ENCODE measurements around the gene FXYD3.

DNA sequence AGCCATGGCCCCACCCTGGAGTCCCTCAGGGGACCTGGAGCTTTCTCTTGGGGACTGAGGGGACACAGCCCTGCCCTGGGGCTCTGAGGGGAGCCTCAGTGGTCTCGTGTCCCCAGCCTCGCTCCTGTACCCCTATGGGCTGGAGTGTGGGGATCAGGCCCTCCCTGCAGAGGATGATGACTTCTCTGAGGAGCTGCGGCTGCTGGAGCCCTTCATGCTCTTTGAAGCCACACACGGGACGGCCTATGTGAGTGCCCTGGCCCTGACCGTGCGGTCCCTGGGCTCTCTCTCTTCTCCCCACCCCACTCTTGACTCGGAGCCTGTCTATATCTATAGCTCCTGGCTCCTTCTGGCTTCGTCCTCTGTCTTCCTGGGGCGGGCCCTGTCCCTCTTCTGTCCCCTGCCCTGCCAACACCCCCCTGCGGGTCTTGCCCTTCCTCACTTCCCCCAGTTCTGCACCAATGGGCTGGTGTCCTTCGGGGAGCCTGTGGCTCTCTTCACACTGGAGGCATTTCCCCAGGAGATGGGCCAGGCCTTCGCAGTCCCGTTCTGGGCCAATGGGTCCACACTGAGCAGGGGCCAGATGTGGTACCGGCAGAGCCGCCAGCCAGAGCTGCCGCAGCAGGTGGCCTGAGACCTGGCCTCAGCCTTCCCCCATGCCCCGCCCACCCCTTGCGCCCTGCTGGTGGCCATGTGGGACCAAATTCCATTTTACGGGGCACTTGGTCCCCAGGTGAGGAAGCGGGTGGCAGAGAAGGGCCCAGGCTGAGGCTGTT is 41.0 kb upstream of the FXYD3 start:
- TF ChIP-seq CTCF (IDR thresholded peaks at IDR 0.05) (no peak), POLR2A (IDR thresholded peaks at IDR 0.05) (no peak)
